Erythroblast (primary cell): ENCODE results near the gene MZF1.
"Not testable (repeated sequence)": the region's sequence is repeated elsewhere in the genome, so short reads cannot be mapped to it uniquely, and the experiment has no call there.

ENCODE experiments used
- DNase-seq, 2 experiments: peaks; one replicate each; lab custom pipeline; 2025; lab: John Stamatoyannopoulos, UW
- GATA1 ChIP-seq: IDR thresholded peaks from 2 replicates; pipeline ENCODE4 v1.6.1; 2011; ENCODE audit warnings: low read depth, mild to moderate bottlenecking, control low read depth, low read length, moderate library complexity
- POLR2A ChIP-seq: IDR thresholded peaks from 2 replicates; pipeline ENCODE4 v1.6.1; 2011; ENCODE audit warnings: mild to moderate bottlenecking, low read length

MZF1 gene

GRCh38 chr19:58545286-58546018 lies 27.7 kb downstream of the MZF1 start:
- no peak for DNase-seq
- TF ChIP-seq POLR2A: peak; percentile 5
- TF ChIP-seq GATA1: no peak

GRCh38 chr19:58544591-58545285 lies 28.4 kb downstream of the MZF1 start:
- DNase-seq: no peak
- TF ChIP-seq POLR2A: no peak
- TF ChIP-seq GATA1: no peak

GRCh38 chr19:58543826-58544590 lies 29.1 kb downstream of the MZF1 start, which contains the start of gene TRIM28:
Gene TRIM28, plus strand, starts transcription at chr19:58544064. Its CDS starts 694 bp downstream, at chr19:58544758.
- no peak for TF ChIP-seq GATA1
- TF ChIP-seq POLR2A: peak; percentile 90
- DNase-seq: no peak

- not testable (repeated sequence) for DNase-seq
Observed at GRCh38 chr19:58542641-58543372, 30.3 kb downstream of the MZF1 start.

GRCh38 chr19:58539169-58539559 lies 34.0 kb downstream of the MZF1 start:
- not testable (repeated sequence) for DNase-seq

GRCh38 chr19:58538257-58539168 lies 34.6 kb downstream of the MZF1 start:
- TF ChIP-seq POLR2A (no peak), GATA1 (no peak)
- DNase-seq: peak; percentile 52 to 59

GRCh38 chr19:58536852-58537798 lies 36.0 kb downstream of the MZF1 start:
- TF ChIP-seq POLR2A: no peak
- no peak for TF ChIP-seq GATA1

GRCh38 chr19:58535857-58536256 lies 37.3 kb downstream of the MZF1 start:
- TF ChIP-seq POLR2A: no peak
- TF ChIP-seq GATA1: no peak
- DNase-seq: no peak

More at GRCh38 chr19:58536852-58537798, 36.0 kb downstream of the MZF1 start:
- no peak for DNase-seq

- no peak for DNase-seq
- TF ChIP-seq GATA1 (no peak), POLR2A (no peak)
Observed at GRCh38 chr19:58531034-58531840, 41.9 kb downstream of the MZF1 start.

GRCh38 chr19:58529405-58529804 lies 43.7 kb downstream of the MZF1 start:
- DNase-seq: no peak
- no peak for TF ChIP-seq GATA1
- no peak for TF ChIP-seq POLR2A

- DNase-seq: no peak
- TF ChIP-seq GATA1 (no peak), POLR2A (no peak)
Observed at GRCh38 chr19:58522709-58523108, 50.4 kb downstream of the MZF1 start.
